MM.1S (cell line): ENCODE data around the gene ADAM8.

ENCODE experiments used
- DNase-seq: peaks from one replicate; pipeline ENCODE4 v3.0.0-alpha.2; 2015
- H2AFZ ChIP-seq: fragments of 300-600 bp; sonication (generic); 2 replicates; pipeline ENCODE4 v1.6.0; 2016; ENCODE audit warnings: antibody characterized with exemption, low read length
- H3F3A ChIP-seq: fragments of 300-600 bp; sonication (generic); 2 replicates; pipeline ENCODE4 v1.6.1; 2016; ENCODE audit warnings: mild to moderate bottlenecking, antibody characterized with exemption, low read length, moderate library complexity, mixed read lengths; ENCODE audit not compliant: insufficient read depth
- H3K27ac ChIP-seq: fragments of 300-600 bp; sonication (generic); 2 replicates; pipeline ENCODE4 v1.5.1; 2016; ENCODE audit warnings: mild to moderate bottlenecking, low read length
- H3K27me3 ChIP-seq: fragments of 300-600 bp; sonication (generic); replicated peaks from 2 replicates; pipeline ENCODE4 v1.6.0; 2016; ENCODE audit warnings: low read length; ENCODE audit not compliant: insufficient read depth
- H3K36me3 ChIP-seq: fragments of 300-600 bp; sonication (generic); replicated peaks from 2 replicates; pipeline ENCODE4 v1.6.1; 2016; ENCODE audit warnings: mild to moderate bottlenecking, low read length, mixed read lengths; ENCODE audit not compliant: insufficient read depth
- H3K4me1 ChIP-seq: fragments of 300-600 bp; sonication (generic); 2 replicates; pipeline ENCODE4 v1.6.1; 2016; ENCODE audit warnings: low read length, mixed read lengths
- H3K4me2 ChIP-seq: fragments of 300-600 bp; sonication (generic); 2 replicates; pipeline ENCODE4 v1.6.0; 2016; ENCODE audit warnings: low read depth, low read length
- H3K4me3 ChIP-seq: fragments of 300-600 bp; sonication (generic); 2 replicates; pipeline ENCODE4 v1.5.1; 2016; ENCODE audit warnings: low read length, mixed read lengths
- H3K79me2 ChIP-seq: fragments of 300-600 bp; sonication (generic); 2 replicates; pipeline ENCODE4 v1.6.1; 2016; ENCODE audit warnings: mixed run types, low read length, mixed read lengths
- H3K9ac ChIP-seq: fragments of 300-600 bp; sonication (generic); 2 replicates; pipeline ENCODE4 v1.6.1; 2016; ENCODE audit warnings: low read length, mixed read lengths
- H3K9me2 ChIP-seq: fragments of 300-600 bp; sonication (generic); replicated peaks from 2 replicates; pipeline ENCODE4 v1.6.1; 2016; ENCODE audit warnings: mild to moderate bottlenecking, low read length, mixed read lengths; ENCODE audit not compliant: insufficient read depth
- H3K9me3 ChIP-seq: fragments of 300-600 bp; sonication (generic); replicated peaks from 2 replicates; pipeline ENCODE4 v1.6.1; 2016; ENCODE audit warnings: mild to moderate bottlenecking, low read length, mixed read lengths; ENCODE audit not compliant: insufficient read depth
- H4K20me1 ChIP-seq: fragments of 300-600 bp; sonication (generic); 2 replicates; pipeline ENCODE4 v1.6.1; 2016; ENCODE audit warnings: mild to moderate bottlenecking, low read length, moderate library complexity, mixed read lengths; ENCODE audit not compliant: insufficient read depth
- EZH2 ChIP-seq: fragments of 300-600 bp; sonication (generic); optimal IDR thresholded peaks from 2 replicates; pipeline ENCODE3; 2017; ENCODE audit warnings: low read depth, mild to moderate bottlenecking, antibody characterized with exemption, low read length, mixed read lengths
- EZH2phosphoT487 ChIP-seq: fragments of 300-600 bp; sonication (generic); IDR thresholded peaks from 2 replicates; pipeline ENCODE4 v1.6.1; 2018; ENCODE audit warnings: antibody characterized with exemption, low read length
- TF ChIP-seq, protein P1 (sequence below): fragments of 300-600 bp; sonication (generic); IDR thresholded peaks from 2 replicates; pipeline ENCODE4 v1.5.1; 2016; ENCODE audit warnings: antibody characterized with exemption, low read length, mixed read lengths

ADAM8 gene

DNA sequence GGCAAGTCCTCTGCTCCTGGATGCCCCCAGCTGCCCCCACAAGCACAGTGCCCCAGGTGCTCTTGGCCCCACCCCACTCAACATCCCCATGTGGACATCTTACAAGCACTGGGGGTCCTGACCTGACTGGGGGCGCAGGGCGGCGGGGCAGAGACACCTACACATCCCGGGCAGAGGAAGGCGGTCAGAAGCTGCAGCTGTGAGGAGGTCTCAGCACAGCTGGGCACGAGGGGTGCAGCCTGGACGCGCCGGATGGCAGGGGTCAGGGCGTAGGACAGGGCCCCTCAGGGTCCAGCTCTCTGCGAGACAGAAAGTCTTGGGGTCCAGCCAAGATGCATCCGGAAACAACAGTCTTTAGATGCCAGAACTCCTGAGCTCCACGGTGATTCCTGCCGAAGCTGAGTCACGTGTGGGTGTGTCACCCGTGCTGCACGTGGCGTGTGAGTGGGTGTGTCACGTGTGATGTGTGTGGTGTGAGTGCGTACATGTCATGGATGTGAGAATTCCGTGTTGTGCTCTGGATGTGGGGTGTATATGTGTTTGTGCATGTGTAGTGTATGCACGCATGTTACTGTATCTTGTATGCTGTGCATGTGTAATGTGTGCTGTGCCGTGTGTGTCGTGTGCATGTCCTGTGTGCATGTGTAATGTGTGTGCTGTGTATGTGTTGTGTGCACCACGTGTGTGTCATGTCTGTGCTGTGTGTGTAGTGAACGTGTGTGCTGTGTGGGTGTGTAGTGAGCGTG, 33.9 kb downstream of the ADAM8 start:
- no peak for DNase-seq

DNA sequence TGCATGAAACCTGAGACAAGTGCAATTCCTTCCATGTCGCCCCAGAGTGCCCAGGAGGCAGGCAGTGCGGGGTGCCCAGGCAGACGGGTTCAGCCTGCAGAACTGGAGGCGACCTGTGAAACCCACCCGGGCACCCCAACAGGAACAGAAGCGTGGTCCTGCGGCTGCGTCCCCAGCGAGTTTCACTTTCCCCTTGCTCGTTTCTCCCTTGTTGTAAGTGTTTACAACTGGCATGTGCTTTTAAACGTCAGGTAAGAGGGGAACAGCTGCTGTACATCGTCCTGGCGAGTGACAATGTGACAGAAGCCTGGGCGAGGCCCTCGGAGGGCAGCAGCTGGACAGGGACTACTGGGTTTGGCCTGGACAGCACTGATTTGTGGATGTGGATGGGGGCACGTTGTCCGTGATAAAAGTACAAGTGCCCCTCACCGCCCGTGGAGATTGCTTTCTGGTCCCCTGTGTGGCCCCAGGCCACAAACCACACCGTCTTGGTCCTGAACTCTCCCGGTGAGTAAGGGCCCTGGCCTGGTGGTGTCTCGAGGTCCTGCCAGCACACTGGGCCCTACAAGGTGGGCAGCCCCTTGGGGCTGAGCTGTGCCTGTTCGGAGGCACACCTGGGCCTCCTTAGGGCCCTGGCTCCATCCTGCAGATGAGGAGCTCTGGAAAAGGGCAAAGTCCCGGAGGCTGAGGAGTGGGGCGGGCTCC, 35.0 kb downstream of the ADAM8 start:
- Histone ChIP-seq H3K9me2 (no peaks in the 10 kb centered on the region), H3K4me1 (peaks cover 6% of the 10 kb centered on the region; the same call in 1 of the 2 replicates), H4K20me1 (no peaks in the 10 kb centered on the region), H3K36me3 (no peaks in the 10 kb centered on the region), H3K79me2 (no peaks in the 10 kb centered on the region), H2AFZ (peak overlapping the region; percentile 60), H3K9me3 (no peaks in the 10 kb centered on the region), H3K4me2 (peak overlapping the region; percentile 86), H3K9ac (no peak overlapping the region), H3K27ac (no peak overlapping the region), H3F3A (no peaks in the 10 kb centered on the region), H3K27me3 (peaks cover 70% of the 10 kb centered on the region), H3K4me3 (peak overlapping the region; percentile 57)
- peak; percentile 39 for DNase-seq
- no peak for TF ChIP-seq EZH2phosphoT487
- TF ChIP-seq EZH2: no peak
- TF ChIP-seq, protein P1, sequence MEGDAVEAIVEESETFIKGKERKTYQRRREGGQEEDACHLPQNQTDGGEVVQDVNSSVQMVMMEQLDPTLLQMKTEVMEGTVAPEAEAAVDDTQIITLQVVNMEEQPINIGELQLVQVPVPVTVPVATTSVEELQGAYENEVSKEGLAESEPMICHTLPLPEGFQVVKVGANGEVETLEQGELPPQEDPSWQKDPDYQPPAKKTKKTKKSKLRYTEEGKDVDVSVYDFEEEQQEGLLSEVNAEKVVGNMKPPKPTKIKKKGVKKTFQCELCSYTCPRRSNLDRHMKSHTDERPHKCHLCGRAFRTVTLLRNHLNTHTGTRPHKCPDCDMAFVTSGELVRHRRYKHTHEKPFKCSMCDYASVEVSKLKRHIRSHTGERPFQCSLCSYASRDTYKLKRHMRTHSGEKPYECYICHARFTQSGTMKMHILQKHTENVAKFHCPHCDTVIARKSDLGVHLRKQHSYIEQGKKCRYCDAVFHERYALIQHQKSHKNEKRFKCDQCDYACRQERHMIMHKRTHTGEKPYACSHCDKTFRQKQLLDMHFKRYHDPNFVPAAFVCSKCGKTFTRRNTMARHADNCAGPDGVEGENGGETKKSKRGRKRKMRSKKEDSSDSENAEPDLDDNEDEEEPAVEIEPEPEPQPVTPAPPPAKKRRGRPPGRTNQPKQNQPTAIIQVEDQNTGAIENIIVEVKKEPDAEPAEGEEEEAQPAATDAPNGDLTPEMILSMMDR: no peak

More for the DNA sequence above, 33.9 kb downstream of the ADAM8 start:
- Histone ChIP-seq H3K9me2 (no peaks in the 10 kb centered on the region), H3K79me2 (no peaks in the 10 kb centered on the region), H3K9me3 (no peaks in the 10 kb centered on the region), H3K4me1 (peaks cover 6% of the 10 kb centered on the region; the same call in 1 of the 2 replicates), H4K20me1 (no peaks in the 10 kb centered on the region), H3K4me2 (no peak overlapping the region), H3K9ac (no peak overlapping the region), H3K27me3 (peaks cover 72% of the 10 kb centered on the region), H3K4me3 (no peak overlapping the region), H2AFZ (no peak overlapping the region), H3F3A (no peaks in the 10 kb centered on the region), H3K36me3 (no peaks in the 10 kb centered on the region), H3K27ac (no peak overlapping the region)
- TF ChIP-seq, protein P1: no peak
- TF ChIP-seq EZH2 (no peak), EZH2phosphoT487 (no peak)

DNA sequence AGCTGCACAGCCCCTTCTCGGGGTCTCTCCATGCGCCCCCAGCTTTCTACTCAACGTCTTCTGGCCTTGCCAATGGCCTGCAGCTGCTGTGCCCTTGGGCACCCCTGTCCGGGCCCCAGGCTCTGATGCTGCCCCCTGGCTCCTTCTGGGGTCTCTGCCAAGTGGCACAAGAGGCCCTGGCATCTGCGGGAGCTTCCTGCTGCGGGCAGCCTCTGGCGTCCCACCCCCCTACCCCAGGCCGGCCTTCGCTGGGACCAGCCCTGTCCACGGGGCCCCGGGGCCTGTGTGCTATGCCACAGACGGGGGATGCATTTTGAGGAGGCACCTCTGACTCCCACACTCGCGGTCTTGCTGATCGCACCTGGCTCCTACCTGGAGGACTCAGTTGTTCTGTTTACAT, 36.7 kb downstream of the ADAM8 start:
- H3K27me3 ChIP-seq: peaks cover 70% of the 10 kb centered on the region
- no peaks in the 10 kb centered on the region for H4K20me1 ChIP-seq
- H3K4me3 ChIP-seq: no peak overlapping the region
- no peaks in the 10 kb centered on the region for H3K79me2 ChIP-seq
- H3K9ac ChIP-seq: no peak overlapping the region
- no peak for DNase-seq
- peaks cover 6% of the 10 kb centered on the region; the same call in 1 of the 2 replicates for H3K4me1 ChIP-seq
- no peak overlapping the region for H2AFZ ChIP-seq
- H3K9me2 ChIP-seq: no peaks in the 10 kb centered on the region
- H3K4me2 ChIP-seq: no peak overlapping the region
- TF ChIP-seq EZH2 (no peak), EZH2phosphoT487 (no peak)
- TF ChIP-seq, protein P1: no peak
- H3F3A ChIP-seq: no peaks in the 10 kb centered on the region
- no peaks in the 10 kb centered on the region for H3K36me3 ChIP-seq
- H3K27ac ChIP-seq: no peak overlapping the region
- no peaks in the 10 kb centered on the region for H3K9me3 ChIP-seq
